Measurements from ENCODE around the gene AMN.
"Not testable (repeated sequence)": the region's sequence is repeated elsewhere in the genome, so short reads cannot be mapped to it uniquely, and the experiment has no call there.

Gene AMN
- 1.8 to 2.7 (median 2.4) reads per million in 3 donors for total RNA-seq

DNA sequence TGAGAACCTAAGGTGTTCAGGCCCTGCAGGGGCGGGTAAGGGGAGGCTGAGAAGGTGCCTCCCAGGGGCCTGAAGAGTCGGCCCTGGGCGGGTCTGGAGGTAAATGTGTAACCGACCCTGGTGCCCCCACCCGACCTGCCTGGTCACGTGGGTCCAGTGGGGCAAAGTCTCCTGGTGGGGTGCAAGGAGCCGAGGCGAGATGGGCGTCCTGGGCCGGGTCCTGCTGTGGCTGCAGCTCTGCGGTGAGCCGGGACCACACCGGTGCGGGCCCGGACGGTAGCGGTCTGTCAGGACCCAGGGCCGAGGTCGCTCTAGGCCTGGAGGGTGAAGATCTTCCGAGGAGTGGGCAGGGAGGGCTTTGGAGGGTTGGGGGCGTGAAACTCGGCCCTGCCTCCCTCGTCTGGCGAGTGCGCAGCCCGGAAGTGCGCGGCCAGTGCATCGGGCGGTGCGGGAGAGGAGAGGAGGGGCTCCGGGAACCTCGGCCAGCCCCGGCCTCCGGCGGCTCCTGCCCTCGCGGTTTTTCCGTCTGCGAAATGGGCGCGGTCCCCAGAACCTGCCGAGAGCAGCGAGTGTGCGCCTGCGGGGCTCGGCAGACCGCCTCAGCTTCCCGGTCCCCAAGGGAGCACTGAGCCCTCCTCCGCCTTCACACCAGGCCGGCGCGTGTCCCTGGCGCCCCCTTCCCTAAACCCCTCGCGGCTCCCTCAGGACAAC is at the start of gene AMN:
Gene AMN (plus strand): TSS at position 174 of the 711 bp plus-strand sequence. CDS start 26 bp downstream, at position 200.
- Histone ChIP-seq H3K4me1 (ENCODE audit: control insufficient read depth, insufficient read depth, low read length, poor library complexity, severe bottlenecking) (peaks cover 15% of the 10 kb centered on the region), H3K27me3 (replicated peaks; ENCODE audit: control insufficient read depth, insufficient read depth, low read length, poor library complexity, severe bottlenecking) (no peaks in the 10 kb centered on the region), H3K9me3 (ENCODE audit: control insufficient read depth, low read length) (no peaks in the 10 kb centered on the region), H3K36me3 (ENCODE audit: control insufficient read depth, insufficient read depth, low read length) (no peaks in the 10 kb centered on the region), H3K27ac (ENCODE audit: insufficient read depth, low read length, poor library complexity, severe bottlenecking) (no peak within 1 kb of the TSS), H3K4me3 (ENCODE audit: insufficient read depth, low read depth, low read length, poor library complexity, severe bottlenecking) (peak within 1 kb of the TSS; percentile 38)
- DNase-seq, result no peak

DNA sequence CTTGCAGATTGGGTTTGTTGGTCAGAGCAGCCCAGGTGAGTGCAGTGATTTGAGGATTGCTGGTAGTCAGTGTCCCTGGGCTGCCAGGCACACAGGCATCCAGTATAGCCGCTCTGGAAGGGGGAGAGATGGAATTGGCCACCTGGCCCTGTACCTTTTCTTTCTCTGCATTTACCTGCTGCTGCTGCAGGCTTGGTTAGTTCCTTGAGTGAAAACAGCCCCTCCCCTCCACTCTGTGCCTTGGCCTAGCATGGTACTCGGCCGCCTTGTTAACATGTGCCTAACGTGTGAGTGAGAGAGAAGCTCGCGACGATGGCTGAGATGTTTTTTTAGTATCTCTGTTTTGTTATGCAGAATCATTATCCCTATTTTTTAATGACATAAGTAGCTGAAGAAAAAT is 49.3 kb upstream of the AMN start:
- peaks cover 70% of the 10 kb centered on the region for H3K36me3 ChIP-seq (ENCODE audit: control insufficient read depth, insufficient read depth, low read length)

DNA sequence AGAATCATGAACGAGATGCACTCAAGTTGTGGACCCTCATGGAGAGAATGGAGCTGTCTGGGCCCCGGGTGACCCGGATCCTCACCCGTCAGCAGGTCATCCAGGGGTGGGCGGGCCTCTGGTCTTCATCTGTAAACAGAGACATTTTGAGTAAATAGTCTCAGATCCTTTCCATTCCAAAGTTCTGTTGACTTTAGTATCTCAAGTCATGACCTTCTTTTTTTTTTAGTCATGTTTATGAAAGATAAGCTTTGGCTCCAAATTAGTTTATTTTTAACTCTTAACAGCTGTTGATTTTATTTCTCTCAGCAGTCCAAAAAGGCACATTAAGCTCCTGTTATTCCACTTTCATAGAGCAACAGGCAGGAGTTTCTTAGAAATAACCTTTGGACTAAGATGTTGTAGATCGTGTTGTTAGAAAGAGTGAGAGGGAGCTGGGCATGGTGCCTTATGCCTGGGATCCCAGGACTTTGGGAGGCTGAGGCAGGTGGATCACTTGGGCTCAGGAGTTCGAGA is 48.9 kb upstream of the AMN start:
- no peak overlapping the region for H3K4me3 ChIP-seq (ENCODE audit: insufficient read depth, low read depth, low read length, poor library complexity, severe bottlenecking)
- H3K27ac ChIP-seq (ENCODE audit: insufficient read depth, low read length, poor library complexity, severe bottlenecking), result no peak overlapping the region
- H3K27me3 ChIP-seq (replicated peaks; ENCODE audit: control insufficient read depth, insufficient read depth, low read length, poor library complexity, severe bottlenecking), result no peaks in the 10 kb centered on the region
- no peaks in the 10 kb centered on the region for H3K4me1 ChIP-seq (ENCODE audit: control insufficient read depth, insufficient read depth, low read length, poor library complexity, severe bottlenecking)
- no peak for DNase-seq
- H3K36me3 ChIP-seq (ENCODE audit: control insufficient read depth, insufficient read depth, low read length), result peaks cover 74% of the 10 kb centered on the region
- H3K9me3 ChIP-seq (ENCODE audit: control insufficient read depth, low read length), result no peaks in the 10 kb centered on the region

More for the DNA sequence above, 49.3 kb upstream of the AMN start:
- H3K9me3 ChIP-seq (ENCODE audit: control insufficient read depth, low read length), result no peaks in the 10 kb centered on the region
- no peak for DNase-seq
- H3K4me3 ChIP-seq (ENCODE audit: insufficient read depth, low read depth, low read length, poor library complexity, severe bottlenecking), result no peak overlapping the region
- no peaks in the 10 kb centered on the region for H3K27me3 ChIP-seq (replicated peaks; ENCODE audit: control insufficient read depth, insufficient read depth, low read length, poor library complexity, severe bottlenecking)
- no peaks in the 10 kb centered on the region for H3K4me1 ChIP-seq (ENCODE audit: control insufficient read depth, insufficient read depth, low read length, poor library complexity, severe bottlenecking)
- H3K27ac ChIP-seq (ENCODE audit: insufficient read depth, low read length, poor library complexity, severe bottlenecking), result no peak overlapping the region

GRCh38 chr14:102875652-102876051 is 46.8 kb upstream of the AMN start:
- DNase-seq, result no peak
- no peaks in the 10 kb centered on the region for H3K9me3 ChIP-seq (ENCODE audit: control insufficient read depth, low read length)
- peaks cover 75% of the 10 kb centered on the region for H3K36me3 ChIP-seq (ENCODE audit: control insufficient read depth, insufficient read depth, low read length)
- H3K4me3 ChIP-seq (ENCODE audit: insufficient read depth, low read depth, low read length, poor library complexity, severe bottlenecking), result no peak overlapping the region
- H3K27me3 ChIP-seq (replicated peaks; ENCODE audit: control insufficient read depth, insufficient read depth, low read length, poor library complexity, severe bottlenecking), result no peaks in the 10 kb centered on the region
- H3K4me1 ChIP-seq (ENCODE audit: control insufficient read depth, insufficient read depth, low read length, poor library complexity, severe bottlenecking), result no peaks in the 10 kb centered on the region
- no peak overlapping the region for H3K27ac ChIP-seq (ENCODE audit: insufficient read depth, low read length, poor library complexity, severe bottlenecking)

DNA sequence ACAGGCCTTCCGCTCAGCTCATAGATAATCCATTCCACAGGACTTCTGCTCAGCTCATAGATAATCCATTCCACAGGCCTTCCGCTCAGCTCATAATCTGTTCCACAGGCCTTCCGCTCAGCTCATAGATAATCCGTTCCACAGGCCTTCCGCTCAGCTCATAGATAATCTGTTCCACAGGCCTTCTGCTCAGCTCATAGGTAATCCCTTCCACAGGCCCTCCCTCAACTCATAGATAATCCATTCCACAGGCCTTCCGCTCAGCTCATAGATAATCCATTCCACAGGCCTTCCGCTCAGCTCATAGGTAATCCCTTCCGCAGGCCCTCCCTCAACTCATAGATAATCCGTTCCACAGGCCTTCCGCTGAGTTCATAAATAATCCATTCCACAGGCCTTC is 45.0 kb upstream of the AMN start:
- not testable (repeated sequence) for H3K9me3 ChIP-seq (ENCODE audit: control insufficient read depth, low read length); H3K27me3 ChIP-seq (replicated peaks; ENCODE audit: control insufficient read depth, insufficient read depth, low read length, poor library complexity, severe bottlenecking); DNase-seq; H3K27ac ChIP-seq (ENCODE audit: insufficient read depth, low read length, poor library complexity, severe bottlenecking); H3K4me3 ChIP-seq (ENCODE audit: insufficient read depth, low read depth, low read length, poor library complexity, severe bottlenecking); H3K4me1 ChIP-seq (ENCODE audit: control insufficient read depth, insufficient read depth, low read length, poor library complexity, severe bottlenecking)
- peaks cover 56% of the 10 kb centered on the region for H3K36me3 ChIP-seq (ENCODE audit: control insufficient read depth, insufficient read depth, low read length)

- Histone ChIP-seq H3K27me3 (replicated peaks; ENCODE audit: control insufficient read depth, insufficient read depth, low read length, poor library complexity, severe bottlenecking) (no peaks in the 10 kb centered on the region), H3K36me3 (ENCODE audit: control insufficient read depth, insufficient read depth, low read length) (peaks cover 53% of the 10 kb centered on the region), H3K27ac (ENCODE audit: insufficient read depth, low read length, poor library complexity, severe bottlenecking) (no peak overlapping the region), H3K4me1 (ENCODE audit: control insufficient read depth, insufficient read depth, low read length, poor library complexity, severe bottlenecking) (no peaks in the 10 kb centered on the region), H3K4me3 (ENCODE audit: insufficient read depth, low read depth, low read length, poor library complexity, severe bottlenecking) (no peak overlapping the region), H3K9me3 (ENCODE audit: control insufficient read depth, low read length) (no peaks in the 10 kb centered on the region)
- DNase-seq, result no peak
Observed at GRCh38 chr14:102878174-102878969, 44.1 kb upstream of the AMN start.

- H3K27ac ChIP-seq (ENCODE audit: insufficient read depth, low read length, poor library complexity, severe bottlenecking), result no peak overlapping the region
- H3K27me3 ChIP-seq (replicated peaks; ENCODE audit: control insufficient read depth, insufficient read depth, low read length, poor library complexity, severe bottlenecking), result no peaks in the 10 kb centered on the region
- H3K9me3 ChIP-seq (ENCODE audit: control insufficient read depth, low read length), result no peaks in the 10 kb centered on the region
- H3K4me1 ChIP-seq (ENCODE audit: control insufficient read depth, insufficient read depth, low read length, poor library complexity, severe bottlenecking), result no peaks in the 10 kb centered on the region
- H3K36me3 ChIP-seq (ENCODE audit: control insufficient read depth, insufficient read depth, low read length), result peaks cover 47% of the 10 kb centered on the region
- DNase-seq, result no peak
- H3K4me3 ChIP-seq (ENCODE audit: insufficient read depth, low read depth, low read length, poor library complexity, severe bottlenecking), result no peak overlapping the region
Observed at GRCh38 chr14:102878970-102879460, 43.4 kb upstream of the AMN start.

DNA sequence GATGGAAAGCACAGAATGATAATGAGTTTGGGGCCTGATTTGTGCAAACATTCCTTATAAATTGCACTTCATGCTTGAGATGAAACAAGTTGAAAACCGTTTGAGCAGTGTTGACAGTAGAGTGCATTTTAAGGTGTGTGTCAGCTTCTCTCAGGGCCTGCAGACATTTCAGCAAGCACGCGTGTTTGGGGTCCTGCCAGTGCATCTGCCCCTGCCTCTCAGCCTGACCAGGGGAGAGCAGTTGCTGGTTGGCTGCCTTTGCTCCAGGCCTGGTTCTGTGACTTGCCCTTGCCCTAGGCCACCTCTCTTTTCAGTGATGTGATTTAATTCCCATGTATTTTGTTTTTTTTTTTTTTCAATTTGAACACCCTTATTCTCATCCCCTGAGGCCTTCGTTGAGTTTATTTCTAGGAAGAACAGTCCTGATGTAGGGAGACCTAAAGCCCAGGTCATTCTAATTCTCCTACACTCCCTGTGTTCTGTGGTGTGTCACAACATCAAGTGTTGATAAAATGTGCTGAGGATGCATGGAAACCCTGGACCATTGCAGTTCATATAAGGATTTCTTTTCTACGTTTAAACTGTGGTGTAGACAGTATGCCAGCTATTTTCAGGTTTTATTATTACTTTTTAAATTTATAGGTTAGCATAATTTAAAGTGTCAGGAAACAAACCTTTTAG is 40.1 kb upstream of the AMN start:
- Histone ChIP-seq H3K27me3 (replicated peaks; ENCODE audit: control insufficient read depth, insufficient read depth, low read length, poor library complexity, severe bottlenecking) (no peaks in the 10 kb centered on the region), H3K27ac (ENCODE audit: insufficient read depth, low read length, poor library complexity, severe bottlenecking) (no peak overlapping the region), H3K4me3 (ENCODE audit: insufficient read depth, low read depth, low read length, poor library complexity, severe bottlenecking) (no peak overlapping the region), H3K9me3 (ENCODE audit: control insufficient read depth, low read length) (no peaks in the 10 kb centered on the region), H3K36me3 (ENCODE audit: control insufficient read depth, insufficient read depth, low read length) (peaks cover 51% of the 10 kb centered on the region), H3K4me1 (ENCODE audit: control insufficient read depth, insufficient read depth, low read length, poor library complexity, severe bottlenecking) (no peaks in the 10 kb centered on the region)
- DNase-seq, result no peak

DNA sequence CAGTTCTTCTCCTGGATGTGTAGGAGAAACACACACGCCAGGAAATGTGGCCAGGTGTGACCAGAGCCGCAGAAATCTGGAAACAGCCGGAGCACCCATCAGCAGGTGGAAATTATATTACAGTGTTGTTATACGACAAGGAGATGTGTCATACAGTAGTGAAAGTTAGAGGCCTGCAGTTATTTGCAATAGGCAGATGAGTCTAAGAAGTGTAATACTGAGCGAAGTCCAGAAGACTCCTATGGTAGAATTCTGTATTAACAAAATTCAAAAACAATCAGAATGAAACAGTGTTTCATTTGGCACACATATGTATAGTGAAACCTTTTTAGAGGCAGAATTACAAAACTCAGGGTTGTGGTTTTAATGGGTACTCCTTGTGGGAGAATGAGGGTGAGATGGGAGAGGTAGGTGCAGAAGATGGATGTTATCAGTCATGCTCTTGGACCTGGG is 39.3 kb upstream of the AMN start:
- no peaks in the 10 kb centered on the region for H3K9me3 ChIP-seq (ENCODE audit: control insufficient read depth, low read length)
- H3K36me3 ChIP-seq (ENCODE audit: control insufficient read depth, insufficient read depth, low read length), result peaks cover 49% of the 10 kb centered on the region
- DNase-seq, result no peak
- H3K4me3 ChIP-seq (ENCODE audit: insufficient read depth, low read depth, low read length, poor library complexity, severe bottlenecking), result no peak overlapping the region
- H3K27me3 ChIP-seq (replicated peaks; ENCODE audit: control insufficient read depth, insufficient read depth, low read length, poor library complexity, severe bottlenecking), result no peaks in the 10 kb centered on the region
- no peaks in the 10 kb centered on the region for H3K4me1 ChIP-seq (ENCODE audit: control insufficient read depth, insufficient read depth, low read length, poor library complexity, severe bottlenecking)
- no peak overlapping the region for H3K27ac ChIP-seq (ENCODE audit: insufficient read depth, low read length, poor library complexity, severe bottlenecking)
